DMS53 treated with DMSO at 0.1 percent for 48 hours (cell line): Measurements from ENCODE around the gene SPATC1L.

Source experiments
- DNase-seq: peaks from one replicate; lab custom pipeline; 2025; ENCODE audit not compliant: unreplicated experiment; lab: John Stamatoyannopoulos, UW

SPATC1L gene

GRCh38 chr21:46121286-46122221 is 62.7 kb downstream of the SPATC1L start:
- no peak for DNase-seq

GRCh38 chr21:46120301-46121285 is 63.7 kb downstream of the SPATC1L start:
- no peak for DNase-seq

- no peak for DNase-seq
Observed at GRCh38 chr21:46119637-46120271, 64.5 kb downstream of the SPATC1L start.

- DNase-seq = no peak
Observed at GRCh38 chr21:46119144-46119636, 65.1 kb downstream of the SPATC1L start.

GRCh38 chr21:46118316-46119143 is 65.7 kb downstream of the SPATC1L start:
- no peak for DNase-seq

GRCh38 chr21:46117586-46118315 is 66.5 kb downstream of the SPATC1L start:
- DNase-seq = no peak

GRCh38 chr21:46116776-46117585 is 67.3 kb downstream of the SPATC1L start:
- no peak for DNase-seq

- no peak for DNase-seq
Observed at GRCh38 chr21:46116189-46116775, 68.0 kb downstream of the SPATC1L start.

GRCh38 chr21:46115441-46116188 is 68.6 kb downstream of the SPATC1L start:
- no peak for DNase-seq

GRCh38 chr21:46114963-46115362 is 69.3 kb downstream of the SPATC1L start:
- DNase-seq = no peak

- DNase-seq = no peak
Observed at GRCh38 chr21:46113497-46114176, 70.6 kb downstream of the SPATC1L start.

- DNase-seq = no peak
Observed at GRCh38 chr21:46112725-46113215, 71.5 kb downstream of the SPATC1L start.

- DNase-seq = no peak
Observed at GRCh38 chr21:46111857-46112724, 72.2 kb downstream of the SPATC1L start.

- no peak for DNase-seq
Observed at GRCh38 chr21:46111193-46111571, 73.1 kb downstream of the SPATC1L start.
